OCI-LY3 (cell line): ENCODE measurements around the gene PLEKHM1.
"Not testable (repeated sequence)": the region's sequence is repeated elsewhere in the genome, so short reads cannot be mapped to it uniquely, and the experiment has no call there.

Experiments
- H2AFZ ChIP-seq: fragments of 200-600, 300-600 bp; shearing (Covaris generic); 2 replicates; pipeline ENCODE4 v1.6.0; 2014; ENCODE audit warnings: antibody characterized with exemption, low read depth, low read length
- H3K27ac ChIP-seq: fragments of 200-600, 300-600 bp; sonication (generic); 2 replicates; pipeline ENCODE4 v1.5.1; 2014; ENCODE audit warnings: mild to moderate bottlenecking, low read length, moderate library complexity, mixed read lengths
- H3K27me3 ChIP-seq: fragments of 200-600, 300-600 bp; sonication (generic); 2 replicates; pipeline ENCODE4 v1.6.1; 2014; ENCODE audit warnings: low read depth, low read length, mixed read lengths
- H3K36me3 ChIP-seq: fragments of 200-600, 300-600 bp; sonication (generic); replicated peaks from 2 replicates; pipeline ENCODE3; 2014; ENCODE audit warnings: low read depth, low read length, mixed read lengths
- H3K4me1 ChIP-seq: fragments of 300-600, 200-600 bp; sonication (generic); 2 replicates; pipeline ENCODE4 v1.6.1; 2014; ENCODE audit warnings: low read length, mixed read lengths
- H3K4me2 ChIP-seq: fragments of 200-600, 300-600 bp; sonication (generic); 2 replicates; pipeline ENCODE4 v1.6.1; 2014; ENCODE audit warnings: low read length, mixed read lengths
- H3K4me3 ChIP-seq: fragments of 300-600, 200-600 bp; sonication (generic); 2 replicates; pipeline ENCODE4 v1.5.1; 2014; ENCODE audit warnings: antibody characterized with exemption, mild to moderate bottlenecking, low read length, moderate library complexity
- H3K79me2 ChIP-seq: fragments of 300-600, 200-600 bp; shearing (Covaris generic); 2 replicates; pipeline ENCODE4 v1.6.1; 2014; ENCODE audit warnings: mild to moderate bottlenecking, low read length, mixed read lengths
- H3K9ac ChIP-seq: fragments of 300-600, 200-600 bp; shearing (Covaris generic); 2 replicates; pipeline ENCODE4 v1.6.0; 2014; ENCODE audit warnings: mild to moderate bottlenecking, low read length, moderate library complexity
- H3K9me3 ChIP-seq: fragments of 200-600, 300-600 bp; shearing (Covaris generic); 2 replicates; pipeline ENCODE4 v1.6.1; 2014; ENCODE audit warnings: low read length, mixed read lengths; ENCODE audit not compliant: insufficient read depth
- H4K20me1 ChIP-seq: fragments of 200-600, 300-600 bp; sonication (generic); 2 replicates; pipeline ENCODE4 v1.6.1; 2016; ENCODE audit warnings: low read length, mixed read lengths; ENCODE audit not compliant: insufficient read depth

PLEKHM1 gene

DNA sequence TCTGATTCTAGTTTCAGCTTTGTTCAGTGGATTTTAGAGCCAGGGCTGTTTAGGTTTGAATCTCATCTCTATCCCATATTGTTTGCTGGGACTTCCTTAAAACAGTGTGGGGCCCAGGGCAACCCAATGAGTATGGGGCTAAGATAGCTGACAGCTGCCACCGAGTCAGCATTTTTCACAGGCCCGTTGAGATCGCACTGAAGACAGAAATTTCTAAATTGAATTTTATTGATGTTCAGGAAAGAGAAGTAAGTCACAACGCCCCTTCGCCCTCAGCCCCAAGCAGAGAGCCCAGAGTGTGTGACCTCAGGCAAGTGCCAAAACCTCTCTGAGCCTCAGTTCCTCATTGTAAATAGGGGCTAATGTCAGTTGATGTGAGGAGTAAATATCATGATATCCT lies 4.0 kb upstream of the PLEKHM1 start:
- H3K79me2 ChIP-seq, H2AFZ ChIP-seq, H3K4me1 ChIP-seq, H3K9me3 ChIP-seq, H3K36me3 ChIP-seq, H3K9ac ChIP-seq, H3K4me2 ChIP-seq, H3K4me3 ChIP-seq, H4K20me1 ChIP-seq, H3K27me3 ChIP-seq, H3K27ac ChIP-seq: not testable (repeated sequence)

DNA sequence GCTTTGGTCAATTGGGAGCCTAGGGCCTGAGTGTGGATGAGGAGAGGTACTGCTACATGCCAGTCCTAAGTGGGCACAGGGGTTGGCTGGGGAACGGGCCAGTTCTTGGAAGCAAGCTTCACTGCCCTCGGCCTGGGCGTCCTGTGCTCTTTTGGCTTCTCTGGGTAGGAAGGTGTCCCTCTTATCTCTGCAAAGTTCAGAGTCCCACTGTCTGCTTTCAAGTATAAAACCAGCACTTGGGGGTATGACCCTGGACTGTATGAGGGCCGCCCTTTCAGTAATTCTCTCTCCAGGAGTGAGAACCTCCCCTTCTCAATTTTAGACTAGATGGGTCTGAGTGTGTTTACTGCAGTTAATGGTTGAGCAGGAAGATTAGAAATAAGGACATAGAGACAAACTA lies 1.6 kb upstream of the PLEKHM1 start:
- H3K79me2 ChIP-seq, H3K9ac ChIP-seq, H4K20me1 ChIP-seq, H3K27me3 ChIP-seq, H3K4me1 ChIP-seq, H2AFZ ChIP-seq, H3K4me2 ChIP-seq, H3K36me3 ChIP-seq, H3K4me3 ChIP-seq, H3K27ac ChIP-seq, H3K9me3 ChIP-seq: not testable (repeated sequence)

DNA sequence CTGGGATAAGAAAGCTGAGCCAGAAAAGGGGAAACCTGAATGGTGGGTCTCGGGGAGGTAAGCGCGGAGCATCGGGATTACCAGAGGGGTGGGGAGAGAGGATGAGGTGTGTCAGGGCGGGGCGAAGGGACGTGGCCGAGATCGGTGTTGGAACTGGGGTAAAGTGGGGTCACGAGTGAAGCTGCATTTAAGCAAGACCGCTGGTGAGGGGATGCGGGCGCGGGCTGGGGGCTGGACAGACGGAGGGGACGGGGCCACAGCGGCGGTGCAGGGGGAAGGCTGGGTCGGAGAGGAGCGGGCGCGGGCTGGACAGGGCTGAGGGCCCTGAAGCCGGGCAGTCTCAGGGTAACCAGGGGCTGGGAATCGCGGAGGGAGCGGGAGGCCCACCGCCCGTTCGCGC lies 323 bp downstream of the PLEKHM1 start:
- Histone ChIP-seq H3K4me3 (peak overlapping the region; percentile 85), H3K9ac (peak overlapping the region; percentile 63), H3K4me2 (peak overlapping the region; percentile 75)
- not testable (repeated sequence) for H3K79me2 ChIP-seq, H2AFZ ChIP-seq, H3K4me1 ChIP-seq, H3K27me3 ChIP-seq, H3K27ac ChIP-seq, H3K9me3 ChIP-seq, H3K36me3 ChIP-seq, H4K20me1 ChIP-seq

DNA sequence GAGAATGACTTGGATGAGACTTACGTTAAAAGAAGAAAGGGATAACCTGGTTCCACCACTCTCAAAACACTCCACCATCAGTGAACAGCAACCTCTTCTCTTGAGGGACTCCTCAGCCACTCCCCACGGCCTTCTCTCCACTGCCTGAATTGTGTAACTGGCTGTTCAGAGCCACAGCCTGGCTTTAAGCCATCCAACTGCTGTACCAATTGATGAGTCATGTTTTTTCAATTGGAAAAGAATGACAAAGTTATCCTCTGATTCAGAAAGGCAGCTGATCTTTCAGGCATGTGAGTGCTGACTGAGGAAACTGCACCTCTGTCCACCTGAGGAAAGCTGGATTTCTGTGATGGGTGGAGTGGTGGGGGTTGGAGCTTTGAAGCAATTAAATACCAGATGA lies 2.8 kb downstream of the PLEKHM1 start:
- not testable (repeated sequence) for H3K27me3 ChIP-seq, H3K27ac ChIP-seq, H4K20me1 ChIP-seq, H3K79me2 ChIP-seq, H3K4me3 ChIP-seq, H3K36me3 ChIP-seq, H3K9me3 ChIP-seq, H3K9ac ChIP-seq, H2AFZ ChIP-seq, H3K4me2 ChIP-seq, H3K4me1 ChIP-seq

DNA sequence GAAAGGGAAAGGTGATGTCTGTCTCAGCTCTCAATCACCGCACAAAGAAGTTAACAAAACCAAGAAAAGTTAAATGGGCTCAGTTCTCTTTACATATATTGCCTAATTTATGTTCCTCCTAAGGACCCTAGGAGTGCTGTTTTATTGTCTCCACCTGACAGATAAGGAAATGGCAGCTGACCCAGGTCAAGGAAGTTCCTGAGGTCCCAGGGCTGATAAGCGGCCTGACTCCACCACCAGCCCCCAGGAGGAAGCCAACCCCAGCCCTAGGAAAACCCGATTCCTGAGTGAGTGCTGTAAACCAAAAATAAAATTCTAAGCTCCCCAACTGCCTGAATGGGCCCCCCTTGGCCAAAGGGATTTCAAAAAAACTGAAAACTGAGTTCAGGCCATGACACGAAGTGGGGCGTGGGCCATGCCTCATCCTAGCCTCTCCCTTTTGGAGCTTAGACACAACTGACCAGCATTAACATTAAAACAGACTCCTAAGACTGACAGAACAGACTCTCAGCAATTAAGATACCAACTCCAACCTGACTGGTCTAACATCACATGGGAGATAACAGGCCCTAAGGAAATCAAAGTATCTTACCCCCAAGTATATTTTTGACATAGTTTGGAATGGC lies 6.8 kb downstream of the PLEKHM1 start:
- not testable (repeated sequence) for H3K27ac ChIP-seq, H3K79me2 ChIP-seq, H3K9me3 ChIP-seq, H2AFZ ChIP-seq, H3K4me3 ChIP-seq, H3K27me3 ChIP-seq, H3K9ac ChIP-seq, H4K20me1 ChIP-seq, H3K4me1 ChIP-seq, H3K36me3 ChIP-seq, H3K4me2 ChIP-seq

DNA sequence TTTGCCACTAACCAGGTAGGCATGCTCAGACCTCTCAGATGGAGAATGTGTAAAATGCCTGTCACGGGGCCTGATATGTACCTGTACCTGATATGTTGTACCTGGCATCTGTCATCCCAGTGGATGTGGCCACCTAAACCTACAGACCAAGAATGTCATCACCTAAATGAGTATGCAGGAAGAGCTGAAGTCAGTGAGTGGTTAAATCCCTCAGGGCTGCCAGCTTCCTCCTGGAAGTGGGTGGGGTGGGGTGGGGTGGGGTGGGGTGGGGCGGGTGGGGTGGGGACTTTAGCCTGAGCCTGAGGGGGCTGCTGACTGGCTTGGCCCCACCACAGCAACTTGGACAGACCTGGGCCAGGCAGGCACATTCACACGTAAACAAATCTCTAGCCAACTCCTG lies 7.3 kb downstream of the PLEKHM1 start:
- not testable (repeated sequence) for H3K9me3 ChIP-seq, H3K4me3 ChIP-seq, H3K79me2 ChIP-seq, H4K20me1 ChIP-seq, H3K4me1 ChIP-seq, H3K27me3 ChIP-seq, H2AFZ ChIP-seq, H3K27ac ChIP-seq, H3K36me3 ChIP-seq, H3K4me2 ChIP-seq, H3K9ac ChIP-seq

DNA sequence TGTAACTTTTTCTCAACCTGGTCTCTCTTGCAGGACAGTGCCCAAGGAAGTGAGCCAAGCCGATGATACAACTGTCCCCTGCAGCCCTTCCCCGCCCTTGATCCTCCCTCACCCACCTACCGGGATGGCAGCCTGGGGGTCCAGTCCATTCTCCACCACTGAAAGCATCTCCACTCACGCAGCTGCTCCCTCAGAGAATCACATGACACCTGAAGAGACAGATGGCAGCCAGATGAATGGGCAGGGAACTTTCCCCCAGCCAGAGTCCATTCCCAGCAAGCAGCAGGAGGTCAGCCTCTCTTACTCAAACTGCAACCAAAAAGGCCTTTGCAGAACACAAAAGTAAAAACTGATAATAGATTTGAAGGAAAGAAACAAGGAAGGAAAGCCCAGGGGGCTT lies 8.2 kb downstream of the PLEKHM1 start:
- H3K36me3 ChIP-seq, H3K9me3 ChIP-seq, H3K79me2 ChIP-seq, H3K27ac ChIP-seq, H4K20me1 ChIP-seq, H3K4me1 ChIP-seq, H3K4me3 ChIP-seq, H3K27me3 ChIP-seq, H3K9ac ChIP-seq, H2AFZ ChIP-seq, H3K4me2 ChIP-seq: not testable (repeated sequence)

DNA sequence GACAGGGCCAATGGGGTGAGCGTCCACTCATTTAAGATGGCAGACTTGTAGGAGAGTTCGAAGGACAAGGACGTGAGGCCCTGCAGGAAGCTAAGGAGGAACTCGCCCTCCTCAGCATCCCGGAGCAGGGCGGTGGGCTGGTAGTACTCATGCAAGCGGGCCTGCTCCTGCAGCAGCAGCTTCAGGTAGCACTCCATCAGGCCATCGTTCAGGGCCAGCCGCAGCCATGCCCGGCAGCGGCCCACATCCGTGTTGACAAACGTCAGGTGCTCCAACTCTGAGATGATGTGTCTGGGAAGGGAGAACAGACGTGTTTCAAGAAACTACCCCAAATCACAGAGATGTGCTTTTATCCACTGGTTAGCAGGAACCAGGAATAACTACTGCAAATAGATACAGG lies 15.1 kb downstream of the PLEKHM1 start:
- not testable (repeated sequence) for H4K20me1 ChIP-seq, H3K4me3 ChIP-seq, H3K27ac ChIP-seq, H3K4me1 ChIP-seq, H3K9ac ChIP-seq, H3K79me2 ChIP-seq, H3K27me3 ChIP-seq, H2AFZ ChIP-seq, H3K9me3 ChIP-seq, H3K4me2 ChIP-seq, H3K36me3 ChIP-seq

DNA sequence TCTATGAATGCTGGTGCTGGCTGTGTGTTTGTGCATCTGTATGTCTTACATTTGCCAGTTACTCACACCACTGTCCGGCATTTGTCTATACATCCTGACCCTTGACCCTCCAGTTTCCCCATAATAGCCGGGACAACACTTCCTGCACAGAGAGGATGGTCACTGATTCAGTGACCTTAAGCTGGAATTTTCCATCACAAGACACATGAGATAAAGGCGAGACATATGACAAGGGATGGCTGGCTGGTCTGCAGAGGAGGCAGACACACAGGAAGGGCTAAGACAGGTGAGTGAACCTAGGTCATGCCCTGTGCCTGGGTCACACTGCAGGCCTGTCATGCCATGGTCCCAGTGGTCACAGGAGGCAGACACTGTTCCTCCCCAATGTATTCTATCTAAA lies 18.3 kb downstream of the PLEKHM1 start:
- H4K20me1 ChIP-seq = not testable (repeated sequence)

DNA sequence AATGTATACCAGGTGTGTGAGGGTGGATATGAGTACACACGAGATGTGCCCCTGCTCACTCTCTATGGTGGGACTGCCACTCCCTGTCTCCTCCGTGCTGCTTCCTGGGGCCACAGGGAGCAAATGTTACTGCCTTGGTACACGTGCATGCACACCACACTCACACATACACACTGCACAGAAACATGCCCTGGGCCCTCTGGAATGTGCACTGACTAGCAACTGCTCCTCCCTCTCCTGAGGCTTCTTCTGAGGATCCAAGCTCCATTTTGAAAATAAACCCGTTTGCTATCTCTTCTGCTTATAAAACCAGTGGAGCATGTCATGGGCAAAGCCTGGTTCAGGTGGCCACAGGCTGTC lies 21.3 kb downstream of the PLEKHM1 start:
- H2AFZ ChIP-seq, H3K4me3 ChIP-seq, H3K79me2 ChIP-seq, H3K4me1 ChIP-seq, H4K20me1 ChIP-seq, H3K27ac ChIP-seq, H3K9me3 ChIP-seq, H3K4me2 ChIP-seq, H3K27me3 ChIP-seq, H3K36me3 ChIP-seq, H3K9ac ChIP-seq: not testable (repeated sequence)

More for the DNA sequence above, 18.3 kb downstream of the PLEKHM1 start:
- H3K27ac ChIP-seq, H3K4me3 ChIP-seq, H2AFZ ChIP-seq, H3K27me3 ChIP-seq, H3K79me2 ChIP-seq, H3K9ac ChIP-seq, H3K4me2 ChIP-seq, H3K4me1 ChIP-seq, H3K9me3 ChIP-seq, H3K36me3 ChIP-seq: not testable (repeated sequence)
